Lower lobe of right lung (tissue), 2 donors: ENCODE measurements around the gene OR7G2. TPM values are rescaled to one million over a fixed set of nuclear protein-coding genes. Genes with fewer than 3 reads are reported as not detected.
"Not testable (repeated sequence)": the region's sequence is repeated elsewhere in the genome, so short reads cannot be mapped to it uniquely, and the experiment has no call there.

Source experiments
- ATAC-seq, 2 donors: fragments of 200-7000 bp; cut with Tn5 transposase; one replicate each; pipeline ENCODE4 v1.9.1; 2020 to 2022; ENCODE audit warnings: mild to moderate bottlenecking in 2 of 2, moderate library complexity in 2 of 2
- DNase-seq: peaks from one replicate; pipeline ENCODE4 v3.0.0-alpha.2; 2020
- H3K27ac ChIP-seq: fragments of 200-600 bp; one replicate; pipeline ENCODE4 v1.8.0; 2022
- H3K27me3 ChIP-seq: fragments of 200-600 bp; one replicate; pipeline ENCODE4 v1.8.0; 2022; ENCODE audit warnings: low read depth
- H3K36me3 ChIP-seq: fragments of 200-600 bp; one replicate; pipeline ENCODE4 v1.8.0; 2022; ENCODE audit warnings: mild to moderate bottlenecking
- H3K4me1 ChIP-seq: fragments of 200-600 bp; one replicate; pipeline ENCODE4 v1.8.0; 2022
- H3K4me3 ChIP-seq: fragments of 200-600 bp; one replicate; pipeline ENCODE4 v1.8.0; 2022; ENCODE audit warnings: mild to moderate bottlenecking
- H3K9me3 ChIP-seq: fragments of 200-600 bp; one replicate; pipeline ENCODE4 v1.8.0; 2022
- CTCF ChIP-seq: fragments of 200-600 bp; IDR thresholded peaks from one replicate; pipeline ENCODE4 v1.8.0; 2022; ENCODE audit warnings: antibody characterized with exemption, mild to moderate bottlenecking
- intact Hi-C: fragments of 100-400 bp; cut with DNase I; formaldehyde crosslinking; loops from one replicate; pipeline ENCODE4 v1.11.0; 2022
- total RNA-seq: library from RNA; stranded (reverse); fragmentation: NEBNext Ultra II Directional; extraction: Animal tissue kit (Norgen Biotek cat#: 25700); gene quantifications from one replicate; pipeline ENCODE4 v1.2.1, GENCODE V29; 2021
- donor health status: DM: no; HTN: yes; CAD: no; lungs with severe emphysema.

The OR7G2 gene
- total RNA-seq, 1 donor from 2014 or later, result not detected

- Histone ChIP-seq H3K4me3 (no peak overlapping the region), H3K9me3 (no peaks in the 10 kb centered on the region), H3K27ac (no peak overlapping the region), H3K4me1 (no peaks in the 10 kb centered on the region), H3K36me3 (no peaks in the 10 kb centered on the region), H3K27me3 (peaks cover 4% of the 10 kb centered on the region)
- TF ChIP-seq CTCF, result no peak
- no peak for DNase-seq
- ATAC-seq, result no peak
- intact Hi-C loops, result no loop called here
These were observed 53.1 kb downstream of the OR7G2 start for GRCh38 chr19:9054207-9054606.

GRCh38 chr19:9053674-9054073 lies 53.6 kb downstream of the OR7G2 start:
- H3K9me3 ChIP-seq, H3K27me3 ChIP-seq, H3K27ac ChIP-seq, H3K36me3 ChIP-seq, H3K4me3 ChIP-seq, H3K4me1 ChIP-seq, intact Hi-C loops, ATAC-seq, DNase-seq: not testable (repeated sequence)

- no peak overlapping the region for H3K27ac ChIP-seq
- H3K4me3 ChIP-seq, result no peak overlapping the region
- DNase-seq (no peak), ATAC-seq (no peak)
- H3K9me3 ChIP-seq, result no peaks in the 10 kb centered on the region
- TF ChIP-seq CTCF, result no peak
- intact Hi-C loops, result no loop called here
- H3K36me3 ChIP-seq, result no peaks in the 10 kb centered on the region
- H3K27me3 ChIP-seq, result peaks cover 7% of the 10 kb centered on the region
- H3K4me1 ChIP-seq, result no peaks in the 10 kb centered on the region
These were observed 54.4 kb downstream of the OR7G2 start for GRCh38 chr19:9052894-9053293.

Other genes with a start within 250 kb of the OR7G2 start
- 2.2 TPM for gene MUC16, start 97.1 kb downstream of the OR7G2 start, total RNA-seq
- gene OR1M1, start 20.4 kb downstream of the OR7G2 start, total RNA-seq, result not detected
- not detected for gene OR7G1, start 8.3 kb upstream of the OR7G2 start, total RNA-seq
- not detected for gene OR7G3, start 19.5 kb upstream of the OR7G2 start, total RNA-seq
- gene ZNF317, start 32.9 kb upstream of the OR7G2 start, total RNA-seq, result 25.4 TPM
- 0.59 TPM for gene OR7D2, start 71.5 kb upstream of the OR7G2 start, total RNA-seq
- gene OR7D4, start 112.1 kb upstream of the OR7G2 start, total RNA-seq, result not detected
- gene OR7E24, start 143.5 kb upstream of the OR7G2 start, total RNA-seq, result not detected
- gene ZNF699, start 202.4 kb upstream of the OR7G2 start, total RNA-seq, result 9.0 TPM
- 20.2 TPM for gene ZNF559, start 216.7 kb upstream of the OR7G2 start, total RNA-seq